Panc1 (cell line): Measurements from ENCODE around the gene MEF2A.

Source experiments
- CTCF ChIP-seq: fragments of 450-650 bp; IDR thresholded peaks from 2 replicates; pipeline ENCODE4 v1.5.1; 2017; ENCODE audit warnings: mild to moderate bottlenecking
- REST ChIP-seq, 2 experiments: IDR thresholded peaks; 2 replicates each; pipeline ENCODE4 v1.6.1; 2011 to 2012; ENCODE audit warnings: low read depth in 2 of 2, control low read depth in 1 of 2, low read length in 1 of 2, mild to moderate bottlenecking in 1 of 2, moderate library complexity in 1 of 2; ENCODE audit not compliant: insufficient read depth in 1 of 2

- no peak for TF ChIP-seq CTCF
- no peak for TF ChIP-seq REST (IDR thresholded peaks at IDR 0.05; ENCODE audit: insufficient read depth in 1 of 2, low read depth in 2 of 2, low read length in 1 of 2)
These were observed 54.4 kb downstream of the MEF2A start for GRCh38 chr15:99620178-99620577.
